ENCODE measurements around the gene STX2.
A peak's percentile ranks its signal among the peaks of the same experiment; 100 is the strongest.

The STX2 gene

DNA sequence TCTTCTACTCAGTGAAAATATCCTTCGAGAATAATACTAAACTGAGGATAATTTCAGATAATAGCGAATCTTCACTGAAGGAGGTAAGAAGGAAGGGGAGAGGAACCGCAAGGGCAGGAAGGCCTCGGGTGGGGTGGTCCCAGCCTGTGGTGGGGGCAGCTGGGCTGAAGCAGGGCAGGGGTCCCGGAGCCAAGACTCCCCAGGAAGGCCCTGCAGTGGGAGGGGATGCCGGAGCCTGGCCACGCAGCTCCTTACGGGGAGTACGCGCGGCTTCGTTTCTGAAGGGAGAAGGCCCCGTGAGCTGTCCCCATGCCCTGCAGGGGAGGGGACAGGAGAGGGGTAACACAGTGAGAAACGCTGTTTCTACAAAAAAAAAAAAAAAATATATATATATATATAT is 21.2 kb downstream of the STX2 start:
- Mint-ChIP-seq H3K27me3 (ENCODE audit: low read depth, poor library complexity) (no peaks in the 10 kb centered on the region), H3K9me3 (no peaks in the 10 kb centered on the region), H3K36me3 (ENCODE audit: low read depth) (peaks cover 8% of the 10 kb centered on the region), H3K4me3 (no peak overlapping the region), H3K27ac (no peak overlapping the region), H3K4me1 (peaks cover 58% of the 10 kb centered on the region)
- no peak for DNase-seq
- TF ChIP-seq, protein P1, sequence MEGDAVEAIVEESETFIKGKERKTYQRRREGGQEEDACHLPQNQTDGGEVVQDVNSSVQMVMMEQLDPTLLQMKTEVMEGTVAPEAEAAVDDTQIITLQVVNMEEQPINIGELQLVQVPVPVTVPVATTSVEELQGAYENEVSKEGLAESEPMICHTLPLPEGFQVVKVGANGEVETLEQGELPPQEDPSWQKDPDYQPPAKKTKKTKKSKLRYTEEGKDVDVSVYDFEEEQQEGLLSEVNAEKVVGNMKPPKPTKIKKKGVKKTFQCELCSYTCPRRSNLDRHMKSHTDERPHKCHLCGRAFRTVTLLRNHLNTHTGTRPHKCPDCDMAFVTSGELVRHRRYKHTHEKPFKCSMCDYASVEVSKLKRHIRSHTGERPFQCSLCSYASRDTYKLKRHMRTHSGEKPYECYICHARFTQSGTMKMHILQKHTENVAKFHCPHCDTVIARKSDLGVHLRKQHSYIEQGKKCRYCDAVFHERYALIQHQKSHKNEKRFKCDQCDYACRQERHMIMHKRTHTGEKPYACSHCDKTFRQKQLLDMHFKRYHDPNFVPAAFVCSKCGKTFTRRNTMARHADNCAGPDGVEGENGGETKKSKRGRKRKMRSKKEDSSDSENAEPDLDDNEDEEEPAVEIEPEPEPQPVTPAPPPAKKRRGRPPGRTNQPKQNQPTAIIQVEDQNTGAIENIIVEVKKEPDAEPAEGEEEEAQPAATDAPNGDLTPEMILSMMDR (IDR thresholded peaks at IDR 0.05): no peak

DNA sequence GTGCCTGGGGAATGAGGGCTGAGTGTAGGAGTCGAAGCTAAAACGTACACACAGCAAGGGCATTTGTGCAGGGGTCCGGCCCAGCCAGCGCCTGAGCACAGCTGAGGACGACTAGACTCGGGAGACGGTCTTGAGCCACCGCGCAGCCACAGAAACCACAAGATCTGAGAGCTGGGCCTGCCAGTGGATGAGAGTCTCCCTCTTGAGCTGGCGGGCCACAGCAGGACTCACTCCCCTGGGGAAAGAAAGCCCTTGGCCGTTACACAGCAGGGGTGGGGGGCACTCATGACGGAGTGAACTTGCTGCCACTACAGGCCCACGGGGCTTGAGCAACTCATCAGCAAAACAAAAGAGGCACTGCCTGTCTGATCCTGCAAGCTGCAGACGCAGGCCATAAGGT is 23.0 kb downstream of the STX2 start:
- Mint-ChIP-seq H3K27ac (peak overlapping the region; percentile 75), H3K4me1 (peaks cover 54% of the 10 kb centered on the region), H3K36me3 (ENCODE audit: low read depth) (peaks cover 4% of the 10 kb centered on the region), H3K27me3 (ENCODE audit: low read depth, poor library complexity) (peaks cover 2% of the 10 kb centered on the region), H3K4me3 (no peak overlapping the region), H3K9me3 (no peaks in the 10 kb centered on the region)
- TF ChIP-seq, protein P1 (IDR thresholded peaks at IDR 0.05): no peak
- no peak for DNase-seq

DNA sequence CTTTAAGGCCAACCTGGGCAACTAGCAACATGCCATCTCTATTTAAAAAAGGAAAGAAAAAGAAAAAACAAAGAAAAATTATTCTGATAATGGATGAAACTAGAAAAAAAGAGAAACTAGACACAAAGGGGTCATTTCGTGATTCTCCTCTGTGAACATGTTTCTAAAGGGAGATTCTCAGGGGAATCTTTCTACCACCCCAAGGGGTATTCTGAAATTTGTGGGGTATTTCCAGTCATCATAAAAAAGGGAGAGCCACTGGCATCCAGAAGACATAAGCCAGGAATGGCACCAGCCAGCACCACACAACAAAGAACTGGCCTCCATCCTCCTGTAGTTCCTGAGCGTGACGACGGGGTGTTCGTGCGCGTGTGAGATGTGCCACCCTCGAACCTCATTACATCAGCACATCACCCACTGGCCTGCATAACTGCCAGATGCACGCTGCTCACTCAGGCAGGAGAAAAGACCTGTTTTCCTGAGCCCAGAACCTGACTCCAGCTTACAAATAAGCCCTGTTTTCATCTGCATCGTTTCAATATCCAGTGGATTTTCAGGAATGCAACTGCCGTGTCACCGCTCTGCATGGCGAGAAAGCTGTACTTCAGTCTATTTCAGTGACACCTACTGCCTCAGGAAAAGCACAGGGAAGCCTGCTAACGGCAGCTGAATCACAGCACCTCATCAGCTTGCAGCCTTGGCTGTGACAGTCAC is 23.9 kb downstream of the STX2 start:
- Mint-ChIP-seq H3K4me1 (peaks cover 52% of the 10 kb centered on the region), H3K27ac (no peak overlapping the region), H3K27me3 (ENCODE audit: low read depth, poor library complexity) (peaks cover 2% of the 10 kb centered on the region), H3K9me3 (no peaks in the 10 kb centered on the region), H3K4me3 (no peak overlapping the region), H3K36me3 (ENCODE audit: low read depth) (peaks cover 11% of the 10 kb centered on the region)
- TF ChIP-seq, protein P1 (IDR thresholded peaks at IDR 0.05): no peak
- no peak for DNase-seq

DNA sequence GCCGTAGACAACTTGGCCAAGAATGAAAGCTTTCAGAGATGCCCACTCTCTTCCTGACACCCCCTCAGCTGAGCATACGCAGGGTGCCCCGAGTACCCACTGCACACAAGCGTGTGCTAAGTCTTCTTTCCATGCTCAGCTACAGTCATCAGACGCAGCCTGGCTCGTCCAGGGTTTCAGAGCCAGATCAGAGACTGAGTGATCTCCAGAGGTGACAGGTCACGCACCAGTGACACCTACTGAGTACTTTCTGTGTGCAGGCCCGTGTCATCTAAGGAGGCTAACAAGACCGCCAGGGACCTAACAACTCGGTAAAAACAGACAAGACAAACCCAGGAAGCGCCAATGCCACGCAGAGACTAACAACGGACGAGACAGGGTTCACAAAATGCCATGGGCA is 25.1 kb downstream of the STX2 start:
- H3K36me3 Mint-ChIP-seq (ENCODE audit: low read depth): peaks cover 22% of the 10 kb centered on the region
- H3K4me1 Mint-ChIP-seq: peaks cover 46% of the 10 kb centered on the region
- H3K4me3 Mint-ChIP-seq: no peak overlapping the region
- peak overlapping the region; percentile 28 for H3K27ac Mint-ChIP-seq
- TF ChIP-seq, protein P1 (IDR thresholded peaks at IDR 0.05): no peak
- DNase-seq: no peak
- no peaks in the 10 kb centered on the region for H3K9me3 Mint-ChIP-seq
- peaks cover 2% of the 10 kb centered on the region for H3K27me3 Mint-ChIP-seq (ENCODE audit: low read depth, poor library complexity)

DNA sequence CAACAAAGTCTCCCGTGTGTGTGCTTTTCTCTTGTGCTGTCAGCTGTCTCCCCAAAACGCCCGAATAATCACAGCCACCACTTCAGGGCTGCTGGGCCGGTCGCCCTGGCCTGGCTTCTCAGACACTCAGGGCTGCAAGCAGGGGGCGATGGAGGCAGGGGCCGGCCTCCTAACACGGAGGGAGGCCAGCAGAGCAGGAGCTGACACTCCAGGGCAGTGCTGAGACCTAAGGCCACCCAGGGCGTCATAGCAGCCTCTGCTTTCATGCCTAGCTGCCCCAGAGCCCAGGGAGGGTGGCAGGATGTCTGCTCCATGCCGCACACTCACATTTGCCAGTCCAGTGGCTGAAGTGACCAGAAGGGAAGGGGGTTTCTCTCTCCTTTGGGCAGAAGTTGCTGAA is 25.6 kb downstream of the STX2 start:
- Mint-ChIP-seq H3K27ac (no peak overlapping the region), H3K27me3 (ENCODE audit: low read depth, poor library complexity) (peaks cover 2% of the 10 kb centered on the region), H3K4me1 (peaks cover 43% of the 10 kb centered on the region), H3K4me3 (no peak overlapping the region), H3K36me3 (ENCODE audit: low read depth) (peaks cover 24% of the 10 kb centered on the region), H3K9me3 (no peaks in the 10 kb centered on the region)
- no peak for DNase-seq
- TF ChIP-seq, protein P1 (IDR thresholded peaks at IDR 0.05): no peak

DNA sequence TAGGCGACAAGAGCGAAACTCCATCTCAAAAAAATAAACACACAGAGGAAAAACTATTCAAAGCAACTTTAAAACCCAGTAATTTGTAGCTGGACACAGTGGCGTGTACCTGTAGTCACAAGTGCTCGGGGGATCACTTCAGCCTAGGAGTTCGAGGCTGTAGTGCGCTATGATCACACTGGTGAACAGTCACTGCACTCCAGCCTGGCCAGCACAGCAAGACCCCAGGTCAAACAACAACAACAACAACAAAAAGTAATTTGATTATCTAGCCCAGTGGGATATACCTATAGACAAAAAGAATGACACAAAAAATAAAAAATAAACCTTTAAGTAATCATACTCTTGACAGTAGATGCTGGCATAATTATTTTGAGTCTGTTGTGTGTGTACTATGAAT is 29.3 kb downstream of the STX2 start:
- no peak overlapping the region for H3K27ac Mint-ChIP-seq

More for the DNA sequence above, 29.3 kb downstream of the STX2 start:
- H3K36me3 Mint-ChIP-seq (ENCODE audit: low read depth): peaks cover 57% of the 10 kb centered on the region
- peaks cover 22% of the 10 kb centered on the region for H3K4me1 Mint-ChIP-seq
- no peak overlapping the region for H3K4me3 Mint-ChIP-seq
- peaks cover 2% of the 10 kb centered on the region for H3K27me3 Mint-ChIP-seq (ENCODE audit: low read depth, poor library complexity)
- DNase-seq: no peak
- TF ChIP-seq, protein P1 (IDR thresholded peaks at IDR 0.05): no peak
- peaks cover 10% of the 10 kb centered on the region for H3K9me3 Mint-ChIP-seq

Measured in nephron progenitor cell (in vitro differentiated cells).